Transverse colon (tissue), 4 donors: ENCODE measurements around the gene LILRB1.

Source experiments
- CTCF ChIP-seq, 5 experiments: fragments of 200-600 bp in 3 of 5; fragments of 450-650 bp in 2 of 5; sonication (generic) in 3 of 5; IDR thresholded peaks; 1 replicate in 2 of 5; 2 replicates in 3 of 5; pipeline ENCODE4 v1.5.1; 2016 to 2017; ENCODE audit warnings: antibody characterized with exemption in 5 of 5, inconsistent platforms in 3 of 5, mild to moderate bottlenecking in 2 of 5, moderate library complexity in 1 of 5
- EP300 ChIP-seq: sonication (generic); formaldehyde crosslinking; IDR thresholded peaks from one replicate; pipeline ENCODE4 v1.6.1; 2017; ENCODE audit warnings: antibody characterized with exemption, low read depth
- POLR2A ChIP-seq: fragments of 450-650 bp; IDR thresholded peaks from one replicate; pipeline ENCODE4 v1.6.1; 2016; ENCODE audit warnings: antibody characterized with exemption, mild to moderate bottlenecking, moderate library complexity
- POLR2AphosphoS5 ChIP-seq, 3 donors: sonication (generic); formaldehyde crosslinking; IDR thresholded peaks; one replicate each; pipeline ENCODE4 v1.6.1; 2016; ENCODE audit warnings: antibody characterized with exemption in 3 of 3

DNA sequence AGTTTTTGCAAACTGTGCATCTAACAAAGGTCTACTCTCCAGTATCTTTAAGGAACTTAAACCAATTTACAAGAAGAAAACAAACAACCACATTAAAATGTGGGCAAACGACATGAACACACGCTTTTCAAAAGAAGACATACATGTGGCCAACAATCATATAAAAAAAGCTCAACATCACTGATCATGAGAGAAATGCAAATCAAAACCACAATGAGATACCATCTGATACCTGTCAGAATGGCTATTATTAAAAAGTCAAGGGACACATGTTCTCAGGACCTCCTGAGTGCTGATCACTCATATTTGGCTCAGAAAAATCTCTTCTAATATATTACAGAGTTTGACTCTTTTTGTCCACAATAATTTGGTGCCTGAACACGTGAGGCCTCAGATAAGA, 14.2 kb upstream of the LILRB1 start:
- TF ChIP-seq POLR2AphosphoS5 (IDR thresholded peaks at IDR 0.05) (no peak), CTCF (IDR thresholded peaks at IDR 0.05) (no peak), POLR2A (no peak), EP300 (no peak)
